Muscle of leg (tissue), 11 donors: Measurements from ENCODE around the gene DAZAP1. TPM values are rescaled to one million over a fixed set of nuclear protein-coding genes. Genes with fewer than 3 reads are reported as not detected.

Experiments
- DNase-seq: peaks from one replicate; pipeline ENCODE4 v3.0.0; 2013
- H3K27ac ChIP-seq: one replicate; pipeline ENCODE4 v1.5.1; 2013; ENCODE audit warnings: mild to moderate bottlenecking, low read length, control low read depth
- H3K27me3 ChIP-seq: one replicate; pipeline ENCODE4 v1.6.1; 2013; ENCODE audit warnings: low read length; ENCODE audit not compliant: control insufficient read depth, insufficient read depth
- H3K36me3 ChIP-seq: one replicate; pipeline ENCODE4 v1.6.1; 2013; ENCODE audit warnings: low read length; ENCODE audit not compliant: control insufficient read depth, insufficient read depth
- H3K4me1 ChIP-seq: one replicate; pipeline ENCODE4 v1.6.1; 2013; ENCODE audit warnings: low read length; ENCODE audit not compliant: control insufficient read depth, insufficient read depth
- H3K4me3 ChIP-seq: one replicate; pipeline ENCODE4 v1.5.1; 2013; ENCODE audit warnings: low read length, control low read depth
- H3K9me3 ChIP-seq: replicated peaks from 2 replicates; pipeline ENCODE4 v1.6.1; 2013; ENCODE audit warnings: low read depth, low read length; ENCODE audit not compliant: control insufficient read depth
- WGBS: methylation state at CpG from one replicate; pipeline ENCODE4 v1.1.5; 2013; ENCODE audit warnings: missing lambda C conversion rate; ENCODE audit not compliant: insufficient coverage; 5-methylcytosine and 5-hydroxymethylcytosine counted together
- polyA plus RNA-seq, 8 donors: library from polyadenylated mRNA; unstranded; fragments of 120-200 nt; gene quantifications; one replicate each; pipeline versions ENCODE4 v1.2.1 to v1.2.3, GENCODE V29; 2013; ENCODE audit warnings: inconsistent platforms in 1 of 8, low replicate concordance in 1 of 8; ENCODE audit not compliant: insufficient read length in 8 of 8, insufficient read depth in 1 of 8
- total RNA-seq: library from RNA; stranded (reverse); fragments of 120-200 nt; gene quantifications from one replicate; pipeline ENCODE4 v1.2.4, GENCODE V29; 2013

DAZAP1 gene
- total and polyA plus RNA-seq, 9 donors = 41.0 to 80.2 (median 65.8) TPM

GRCh38 chr19:1400281-1401137 lies 6.9 kb upstream of the DAZAP1 start:
- whole genome bisulfite sequencing = 21% methylated on average over 22 of the region's 36 CpGs
- Histone ChIP-seq H3K27me3 (peaks cover 9% of the 10 kb centered on the region), H3K36me3 (peaks cover 22% of the 10 kb centered on the region), H3K4me3 (peak overlapping the region; percentile 66), H3K9me3 (no peaks in the 10 kb centered on the region), H3K4me1 (peaks cover 30% of the 10 kb centered on the region), H3K27ac (peak overlapping the region; percentile 88)
- peak; percentile 83 for DNase-seq

DNA sequence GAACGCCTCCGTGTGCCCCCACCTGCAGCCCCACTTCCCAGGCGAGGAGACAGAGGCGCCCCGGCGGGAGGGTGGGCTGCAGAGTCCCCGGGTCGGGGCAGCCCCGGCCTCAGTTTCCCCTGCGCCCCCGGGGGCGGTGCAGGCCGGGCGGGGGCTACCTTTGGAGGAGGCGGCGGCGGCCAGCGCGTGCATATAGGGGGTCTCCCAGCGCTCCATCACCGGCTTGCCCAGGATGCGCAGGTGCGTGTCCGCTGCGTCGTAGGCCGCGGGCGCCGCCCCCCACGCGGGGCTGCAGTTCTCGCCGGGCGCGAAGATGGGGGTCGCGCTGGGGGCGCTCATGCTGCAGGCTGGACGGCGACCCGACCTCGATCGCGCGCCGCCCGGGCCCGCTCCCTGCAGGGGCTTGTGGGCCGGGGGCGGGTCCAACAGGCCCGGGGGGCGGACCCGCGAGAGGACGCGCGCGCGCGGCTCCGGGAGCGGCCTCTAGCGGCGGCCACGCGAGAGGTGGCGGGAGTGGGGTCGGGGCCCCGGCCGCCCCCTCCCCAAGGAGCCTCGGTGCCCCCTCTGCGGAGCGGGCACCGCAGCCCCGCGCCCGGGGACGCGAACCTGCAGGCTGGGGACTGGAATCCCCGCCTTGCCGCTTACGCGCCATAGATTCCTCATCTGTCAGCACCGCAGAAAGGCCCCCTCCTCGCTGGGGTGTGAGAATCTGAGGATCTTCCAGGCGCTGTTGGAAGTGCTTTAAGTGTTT lies 6.1 kb upstream of the DAZAP1 start, which contains the start of gene GAMT:
TSS of gene GAMT (minus strand) at position 405 of the 751 bp plus-strand sequence. CDS start at position 339, 66 bp downstream.
- Histone ChIP-seq H3K27ac (peak within 1 kb of the TSS; percentile 88), H3K4me3 (peak within 1 kb of the TSS; percentile 66), H3K27me3 (peaks cover 9% of the 10 kb centered on the region), H3K4me1 (peaks cover 22% of the 10 kb centered on the region), H3K36me3 (peaks cover 22% of the 10 kb centered on the region), H3K9me3 (no peaks in the 10 kb centered on the region)
- DNase-seq = peak; percentile 78
- under 1% methylated on average over 72 of the region's 87 CpGs for WGBS

DNA sequence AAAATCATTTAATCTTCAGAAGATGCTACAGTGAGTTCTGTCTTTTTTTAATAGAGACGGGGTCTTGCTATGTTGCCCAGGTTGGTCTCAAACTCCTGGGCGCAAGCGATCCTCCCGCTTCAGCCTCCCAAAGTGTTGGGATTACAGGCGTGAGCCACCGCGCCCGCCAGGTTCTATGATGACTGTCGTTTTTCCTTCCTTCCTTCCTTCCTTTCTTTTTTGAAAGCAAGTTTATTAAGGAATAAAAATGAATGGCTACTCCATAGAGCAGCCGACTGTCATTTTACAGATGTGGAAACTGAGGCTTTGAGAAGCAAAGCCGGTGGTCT lies 5.5 kb upstream of the DAZAP1 start:
- Histone ChIP-seq H3K27ac (no peak overlapping the region), H3K9me3 (no peaks in the 10 kb centered on the region), H3K4me3 (peak overlapping the region; percentile 40), H3K4me1 (peaks cover 22% of the 10 kb centered on the region), H3K27me3 (peaks cover 9% of the 10 kb centered on the region), H3K36me3 (peaks cover 21% of the 10 kb centered on the region)
- DNase-seq = no peak
- 81% methylated on average over 4 of the region's 11 CpGs for WGBS

- WGBS = 72% methylated on average over 21 of the region's 25 CpGs
- Histone ChIP-seq H3K27me3 (peaks cover 9% of the 10 kb centered on the region), H3K4me3 (no peak overlapping the region), H3K4me1 (peaks cover 23% of the 10 kb centered on the region), H3K36me3 (peaks cover 15% of the 10 kb centered on the region), H3K9me3 (no peaks in the 10 kb centered on the region), H3K27ac (no peak overlapping the region)
- no peak for DNase-seq
These were observed 4.8 kb upstream of the DAZAP1 start for GRCh38 chr19:1402411-1403070.

DNA sequence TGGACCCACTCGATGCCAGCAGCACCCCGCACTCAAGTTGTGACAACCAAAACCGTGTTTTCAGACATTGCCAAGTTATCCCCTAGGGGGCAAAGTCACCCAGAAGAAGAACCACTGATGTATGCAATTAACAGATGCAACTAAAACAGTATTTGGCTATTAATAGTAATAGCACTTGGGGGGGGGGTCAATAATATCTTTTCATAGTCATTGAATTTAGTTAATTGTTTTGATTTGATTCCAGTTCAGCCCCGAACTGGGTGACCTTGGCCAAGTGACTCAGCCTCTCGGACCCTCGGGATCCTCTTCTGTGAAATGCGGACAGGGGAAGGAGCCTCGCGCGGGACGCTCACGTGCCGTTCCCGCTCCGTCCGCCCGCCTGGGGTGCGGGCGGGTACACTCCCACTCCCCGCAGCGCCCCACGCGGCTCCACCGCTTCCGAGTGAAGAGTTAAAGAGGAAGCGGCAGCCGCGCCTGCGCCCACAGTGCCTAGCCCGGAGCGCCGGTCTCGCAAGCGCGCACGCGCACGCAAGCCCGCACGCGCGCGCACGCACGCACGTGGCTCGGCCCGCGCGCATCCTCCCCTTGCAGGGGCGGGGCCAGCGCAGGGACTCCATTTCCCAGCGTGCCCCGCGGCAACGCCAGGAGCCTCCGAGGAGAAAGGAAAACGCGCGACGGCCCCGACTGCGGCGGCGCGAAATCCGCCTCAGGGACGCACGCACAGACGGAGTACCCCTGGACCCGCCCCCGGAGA lies 435 bp upstream of the DAZAP1 start:
- peak; percentile 100 for DNase-seq
- peaks cover 41% of the 10 kb centered on the region for H3K4me1 ChIP-seq
- H3K4me3 ChIP-seq = peak overlapping the region; percentile 53
- H3K36me3 ChIP-seq = peaks cover 10% of the 10 kb centered on the region
- H3K27ac ChIP-seq = peak overlapping the region; percentile 83
- H3K27me3 ChIP-seq = peaks cover 9% of the 10 kb centered on the region
- 0% methylated on average over 69 of the region's 72 CpGs for WGBS
- no peaks in the 10 kb centered on the region for H3K9me3 ChIP-seq

- WGBS = 0% methylated on average over 47 of the region's 69 CpGs
- peaks cover 48% of the 10 kb centered on the region for H3K4me1 ChIP-seq
These were observed 1.2 kb downstream of the DAZAP1 start for GRCh38 chr19:1408300-1409203.

GRCh38 chr19:1409204-1410005 lies 2.0 kb downstream of the DAZAP1 start:
- Histone ChIP-seq H3K27ac (peak overlapping the region; percentile 88), H3K9me3 (no peaks in the 10 kb centered on the region), H3K4me1 (peaks cover 48% of the 10 kb centered on the region), H3K36me3 (peaks cover 25% of the 10 kb centered on the region), H3K27me3 (no peaks in the 10 kb centered on the region), H3K4me3 (peak overlapping the region; percentile 97)
- no peak for DNase-seq
- WGBS = 66% methylated on average over 21 of the region's 33 CpGs

More at GRCh38 chr19:1408300-1409203, 1.2 kb downstream of the DAZAP1 start:
- Histone ChIP-seq H3K36me3 (peaks cover 25% of the 10 kb centered on the region), H3K27ac (peak overlapping the region; percentile 88), H3K4me3 (peak overlapping the region; percentile 97), H3K27me3 (no peaks in the 10 kb centered on the region), H3K9me3 (no peaks in the 10 kb centered on the region)
- peak; percentile 65 for DNase-seq

DNA sequence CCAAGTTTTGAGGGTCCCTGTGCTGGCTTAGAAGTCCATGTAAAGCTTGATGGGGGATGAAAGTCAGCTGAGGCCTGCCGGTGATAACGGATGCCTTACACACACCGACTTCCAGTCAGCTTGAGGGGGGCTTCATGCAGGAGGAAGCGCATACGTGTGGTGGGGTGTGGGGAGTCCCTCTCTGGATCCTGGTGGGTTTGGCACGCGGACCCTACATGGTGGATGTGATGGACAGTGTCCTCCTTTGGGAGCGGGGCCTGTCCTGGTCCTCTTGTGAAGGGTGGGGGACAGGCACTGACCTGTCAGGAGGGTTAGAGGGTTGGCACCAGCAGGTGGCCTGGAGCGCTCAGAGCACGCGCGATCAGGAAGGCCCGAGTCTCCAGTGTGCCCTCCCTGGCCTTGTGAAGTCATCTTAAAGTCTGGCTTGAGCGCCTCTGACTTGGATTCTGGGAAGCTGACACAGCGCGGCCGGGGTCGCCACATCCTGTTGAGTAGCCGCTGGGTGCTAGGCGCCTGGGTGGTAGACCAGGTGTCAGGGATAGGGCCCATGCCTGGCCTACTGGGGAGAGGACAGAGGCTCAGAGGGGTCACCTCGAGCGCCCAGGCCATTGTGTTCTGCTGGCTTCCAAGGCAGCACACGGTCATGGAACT lies 2.9 kb downstream of the DAZAP1 start:
- no peak overlapping the region for H3K27ac ChIP-seq
- H3K27me3 ChIP-seq = no peaks in the 10 kb centered on the region
- 71% methylated on average over 20 of the region's 23 CpGs for WGBS
- DNase-seq = no peak
- no peak overlapping the region for H3K4me3 ChIP-seq
- peaks cover 53% of the 10 kb centered on the region for H3K4me1 ChIP-seq
- no peaks in the 10 kb centered on the region for H3K9me3 ChIP-seq
- peaks cover 28% of the 10 kb centered on the region for H3K36me3 ChIP-seq
